ENCODE data around the gene RNF130.

The RNF130 gene

GRCh38 chr5:180008433-180008832, 63.1 kb downstream of the RNF130 start:
- no peaks in the 10 kb centered on the region for H3K9me3 ChIP-seq (ENCODE audit: control insufficient read depth, insufficient read depth, low read depth, low read length)
- peaks cover 4 to 15% of the 10 kb centered on the region in 2 experiments; a peak in 2 of 3 replicates for H3K36me3 ChIP-seq (ENCODE audit: control insufficient read depth in 2 of 2, insufficient read depth in 1 of 2, low read length in 2 of 2)
- H3K27ac ChIP-seq (ENCODE audit: extremely low read depth, low read depth, low read length), result no peak overlapping the region
- POLR2A ChIA-PET, result no interaction called here
- CTCF ChIA-PET, result no interaction called here
- peaks cover 7% of the 10 kb centered on the region; the same call in 1 of the 2 replicates for H3K4me1 ChIP-seq (ENCODE audit: control insufficient read depth, insufficient read depth, low read length)
- no peak overlapping the region for H3K4me3 ChIP-seq (ENCODE audit: low read depth, low read length)
- TF ChIP-seq ZNF184 (tag by site-specific recombination; IDR thresholded peaks at IDR 0.05) (no peak), ZNF555 (tag by site-specific recombination; conservative IDR thresholded peaks at IDR 0.05) (no peak), ZBTB17 (tag by site-specific recombination; IDR thresholded peaks at IDR 0.05) (no peak), REST (tag by site-specific recombination; IDR thresholded peaks at IDR 0.05) (no peak), ZNF26 (tag by site-specific recombination; IDR thresholded peaks at IDR 0.05) (no peak), KLF16 (tag by site-specific recombination; IDR thresholded peaks at IDR 0.05) (no peak), ZNF175 (tag by site-specific recombination; IDR thresholded peaks at IDR 0.05) (no peak), SETDB1 (IDR thresholded peaks at IDR 0.05; ENCODE audit: insufficient read length, low read length) (no peak)
- TF ChIP-seq, protein P1, sequence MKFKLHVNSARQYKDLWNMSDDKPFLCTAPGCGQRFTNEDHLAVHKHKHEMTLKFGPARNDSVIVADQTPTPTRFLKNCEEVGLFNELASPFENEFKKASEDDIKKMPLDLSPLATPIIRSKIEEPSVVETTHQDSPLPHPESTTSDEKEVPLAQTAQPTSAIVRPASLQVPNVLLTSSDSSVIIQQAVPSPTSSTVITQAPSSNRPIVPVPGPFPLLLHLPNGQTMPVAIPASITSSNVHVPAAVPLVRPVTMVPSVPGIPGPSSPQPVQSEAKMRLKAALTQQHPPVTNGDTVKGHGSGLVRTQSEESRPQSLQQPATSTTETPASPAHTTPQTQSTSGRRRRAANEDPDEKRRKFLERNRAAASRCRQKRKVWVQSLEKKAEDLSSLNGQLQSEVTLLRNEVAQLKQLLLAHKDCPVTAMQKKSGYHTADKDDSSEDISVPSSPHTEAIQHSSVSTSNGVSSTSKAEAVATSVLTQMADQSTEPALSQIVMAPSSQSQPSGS (tag by site-specific recombination; IDR thresholded peaks at IDR 0.05; ENCODE audit: low read depth), result no peak
- TF ChIP-seq, protein P2, sequence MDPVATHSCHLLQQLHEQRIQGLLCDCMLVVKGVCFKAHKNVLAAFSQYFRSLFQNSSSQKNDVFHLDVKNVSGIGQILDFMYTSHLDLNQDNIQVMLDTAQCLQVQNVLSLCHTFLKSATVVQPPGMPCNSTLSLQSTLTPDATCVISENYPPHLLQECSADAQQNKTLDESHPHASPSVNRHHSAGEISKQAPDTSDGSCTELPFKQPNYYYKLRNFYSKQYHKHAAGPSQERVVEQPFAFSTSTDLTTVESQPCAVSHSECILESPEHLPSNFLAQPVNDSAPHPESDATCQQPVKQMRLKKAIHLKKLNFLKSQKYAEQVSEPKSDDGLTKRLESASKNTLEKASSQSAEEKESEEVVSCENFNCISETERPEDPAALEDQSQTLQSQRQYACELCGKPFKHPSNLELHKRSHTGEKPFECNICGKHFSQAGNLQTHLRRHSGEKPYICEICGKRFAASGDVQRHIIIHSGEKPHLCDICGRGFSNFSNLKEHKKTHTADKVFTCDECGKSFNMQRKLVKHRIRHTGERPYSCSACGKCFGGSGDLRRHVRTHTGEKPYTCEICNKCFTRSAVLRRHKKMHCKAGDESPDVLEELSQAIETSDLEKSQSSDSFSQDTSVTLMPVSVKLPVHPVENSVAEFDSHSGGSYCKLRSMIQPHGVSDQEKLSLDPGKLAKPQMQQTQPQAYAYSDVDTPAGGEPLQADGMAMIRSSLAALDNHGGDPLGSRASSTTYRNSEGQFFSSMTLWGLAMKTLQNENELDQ (tag by site-specific recombination; IDR thresholded peaks at IDR 0.05; ENCODE audit: low read depth), result no peak

DNA sequence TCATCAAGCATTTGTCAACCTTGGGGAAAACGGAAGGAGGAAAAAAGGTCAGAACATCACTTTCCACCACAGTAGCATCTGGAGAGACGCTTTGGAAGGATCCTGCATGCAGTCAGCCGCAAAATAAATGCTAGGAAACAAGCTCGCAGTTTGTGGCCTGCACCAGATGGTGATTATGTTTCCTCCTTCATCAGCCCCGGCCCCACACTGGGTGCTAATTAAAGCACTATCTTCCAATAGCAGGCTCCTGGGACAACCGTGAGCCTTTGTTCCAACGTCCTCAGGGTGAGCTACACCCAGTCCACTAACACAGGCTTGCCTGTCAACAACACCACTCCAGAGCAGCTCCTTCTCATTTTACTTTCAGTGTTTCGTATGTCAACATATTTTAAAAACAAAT, 64.0 kb downstream of the RNF130 start:
- H3K4me1 ChIP-seq (ENCODE audit: control insufficient read depth, insufficient read depth, low read length), result peaks cover 7% of the 10 kb centered on the region; the same call in 1 of the 2 replicates
- ChIA-PET POLR2A (no interaction called here), CTCF (interaction anchor here (0.6 kb wide), 3 partner anchors 9 to 1131 kb away, joined by 3 to 5 read pairs (median 5); no protein-coding TSS in a partner anchor)
- no peak overlapping the region for H3K4me3 ChIP-seq (ENCODE audit: low read depth, low read length)
- H3K9me3 ChIP-seq (ENCODE audit: control insufficient read depth, insufficient read depth, low read depth, low read length), result no peaks in the 10 kb centered on the region
- H3K36me3 ChIP-seq (ENCODE audit: control insufficient read depth in 2 of 2, insufficient read depth in 1 of 2, low read length in 2 of 2), result peaks cover 4 to 12% of the 10 kb centered on the region in 2 experiments; a peak in 2 of 3 replicates
- no peak overlapping the region for H3K27ac ChIP-seq (ENCODE audit: extremely low read depth, low read depth, low read length)
- TF ChIP-seq, protein P3, sequence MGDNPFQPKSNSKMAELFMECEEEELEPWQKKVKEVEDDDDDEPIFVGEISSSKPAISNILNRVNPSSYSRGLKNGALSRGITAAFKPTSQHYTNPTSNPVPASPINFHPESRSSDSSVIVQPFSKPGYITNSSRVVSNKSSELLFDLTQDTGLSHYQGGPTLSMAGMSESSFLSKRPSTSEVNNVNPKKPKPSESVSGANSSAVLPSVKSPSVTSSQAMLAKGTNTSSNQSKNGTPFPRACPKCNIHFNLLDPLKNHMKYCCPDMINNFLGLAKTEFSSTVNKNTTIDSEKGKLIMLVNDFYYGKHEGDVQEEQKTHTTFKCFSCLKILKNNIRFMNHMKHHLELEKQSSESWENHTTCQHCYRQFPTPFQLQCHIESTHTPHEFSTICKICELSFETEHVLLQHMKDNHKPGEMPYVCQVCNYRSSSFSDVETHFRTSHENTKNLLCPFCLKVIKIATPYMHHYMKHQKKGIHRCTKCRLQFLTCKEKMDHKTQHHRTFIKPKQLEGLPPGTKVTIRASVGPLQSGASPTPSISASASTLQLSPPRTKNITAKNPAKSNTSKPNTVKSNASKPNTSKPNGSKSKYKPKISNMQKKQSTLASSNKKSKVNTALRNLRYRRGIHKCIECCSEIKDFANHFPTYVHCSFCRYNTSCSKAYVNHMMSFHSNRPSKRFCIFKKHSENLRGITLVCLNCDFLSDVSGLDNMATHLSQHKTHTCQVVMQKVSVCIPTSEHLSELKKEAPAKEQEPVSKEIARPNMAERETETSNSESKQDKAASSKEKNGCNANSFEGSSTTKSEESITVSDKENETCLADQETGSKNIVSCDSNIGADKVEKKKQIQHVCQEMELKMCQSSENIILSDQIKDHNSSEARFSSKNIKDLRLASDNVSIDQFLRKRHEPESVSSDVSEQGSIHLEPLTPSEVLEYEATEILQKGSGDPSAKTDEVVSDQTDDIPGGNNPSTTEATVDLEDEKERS (tag by site-specific recombination; IDR thresholded peaks at IDR 0.05), result no peak
- no peak for TF ChIP-seq HOXD13 (CRISPR knock-in tag; IDR thresholded peaks at IDR 0.05; ENCODE audit: borderline replicate concordance)
- no peak for TF ChIP-seq ZNF341 (tag by site-specific recombination; IDR thresholded peaks at IDR 0.05; ENCODE audit: low read depth)
- TF ChIP-seq KLF17 (tag by site-specific recombination; IDR thresholded peaks at IDR 0.05), result no peak
- TF ChIP-seq YY1 (tag by site-specific recombination; IDR thresholded peaks at IDR 0.05), result no peak
- no peak for TF ChIP-seq ZNF423 (tag by site-specific recombination; IDR thresholded peaks at IDR 0.05)
- TF ChIP-seq ZNF596 (tag by site-specific recombination; IDR thresholded peaks at IDR 0.05), result no peak
- TF ChIP-seq SCRT2 (tag by site-specific recombination; IDR thresholded peaks at IDR 0.05), result no peak
- TF ChIP-seq ZNF639 (tag by site-specific recombination; IDR thresholded peaks at IDR 0.05), result no peak
- no peak for TF ChIP-seq ZBTB48 (tag by site-specific recombination; IDR thresholded peaks at IDR 0.05)
- TF ChIP-seq ZNF433 (tag by site-specific recombination; IDR thresholded peaks at IDR 0.05; ENCODE audit: low read depth), result no peak

Measured in HEK293 (cell line).